Measurements from ENCODE around the gene PSRC1. TPM values are rescaled to one million over a fixed set of nuclear protein-coding genes. Genes with fewer than 3 reads are reported as not detected.

Gene PSRC1
- total RNA-seq, 3 donors from 2014 or later: 4.2 to 5.9 (median 4.3) TPM

DNA sequence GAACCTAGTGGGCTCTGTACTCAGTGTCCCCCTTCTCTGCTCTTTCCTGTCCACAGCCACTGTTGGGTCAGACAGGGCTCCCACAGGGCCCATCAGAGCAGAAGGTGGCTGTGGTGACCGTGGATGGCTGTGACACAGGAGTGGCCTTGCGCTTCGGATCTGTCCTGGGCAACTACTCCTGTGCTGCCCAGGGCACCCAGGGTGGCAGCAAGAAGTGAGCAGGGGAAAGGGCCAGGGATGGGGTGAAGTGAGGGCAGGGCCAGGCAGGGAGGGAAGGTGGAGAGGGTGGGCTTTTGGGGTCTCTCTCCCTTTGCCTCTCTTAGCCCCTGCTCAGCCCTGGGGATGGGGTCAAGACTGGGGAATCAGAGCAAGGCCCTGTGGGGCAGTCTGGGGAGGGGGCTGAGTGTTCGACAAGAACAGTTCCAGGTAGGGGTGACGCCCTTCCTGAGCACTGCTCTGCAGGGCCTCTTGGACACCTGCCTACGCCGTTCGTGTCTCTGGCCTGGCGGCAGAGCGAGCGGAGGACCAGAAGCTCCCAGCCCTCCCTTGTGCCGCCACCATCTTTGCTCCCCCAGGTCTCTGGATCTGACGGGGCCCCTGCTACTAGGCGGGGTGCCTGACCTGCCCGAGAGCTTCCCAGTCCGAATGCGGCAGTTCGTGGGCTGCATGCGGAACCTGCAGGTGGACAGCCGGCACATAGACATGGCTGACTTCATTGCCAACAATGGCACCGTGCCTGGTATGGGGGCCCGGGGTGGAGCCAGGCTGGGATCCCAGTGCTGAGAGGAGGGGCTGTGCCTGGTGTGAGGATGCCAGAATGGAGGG lies 20.5 kb downstream of the PSRC1 start:
- TF ChIP-seq POLR2A (IDR thresholded peaks at IDR 0.05) (no peak), POLR2AphosphoS5 (IDR thresholded peaks at IDR 0.05) (no peak)
- TF ChIP-seq, protein P1, sequence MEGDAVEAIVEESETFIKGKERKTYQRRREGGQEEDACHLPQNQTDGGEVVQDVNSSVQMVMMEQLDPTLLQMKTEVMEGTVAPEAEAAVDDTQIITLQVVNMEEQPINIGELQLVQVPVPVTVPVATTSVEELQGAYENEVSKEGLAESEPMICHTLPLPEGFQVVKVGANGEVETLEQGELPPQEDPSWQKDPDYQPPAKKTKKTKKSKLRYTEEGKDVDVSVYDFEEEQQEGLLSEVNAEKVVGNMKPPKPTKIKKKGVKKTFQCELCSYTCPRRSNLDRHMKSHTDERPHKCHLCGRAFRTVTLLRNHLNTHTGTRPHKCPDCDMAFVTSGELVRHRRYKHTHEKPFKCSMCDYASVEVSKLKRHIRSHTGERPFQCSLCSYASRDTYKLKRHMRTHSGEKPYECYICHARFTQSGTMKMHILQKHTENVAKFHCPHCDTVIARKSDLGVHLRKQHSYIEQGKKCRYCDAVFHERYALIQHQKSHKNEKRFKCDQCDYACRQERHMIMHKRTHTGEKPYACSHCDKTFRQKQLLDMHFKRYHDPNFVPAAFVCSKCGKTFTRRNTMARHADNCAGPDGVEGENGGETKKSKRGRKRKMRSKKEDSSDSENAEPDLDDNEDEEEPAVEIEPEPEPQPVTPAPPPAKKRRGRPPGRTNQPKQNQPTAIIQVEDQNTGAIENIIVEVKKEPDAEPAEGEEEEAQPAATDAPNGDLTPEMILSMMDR (IDR thresholded peaks at IDR 0.05): no peak
- no peaks in the 10 kb centered on the region for H3K4me1 ChIP-seq
- no peaks in the 10 kb centered on the region for H3K36me3 ChIP-seq
- intact Hi-C loops (cut with DNase I; ENCODE audit: low total_unique reads): loop anchor here (10.0 kb wide), 1 partner anchor 142 kb away; no protein-coding TSS in a partner anchor
- H3K4me3 ChIP-seq: no peak overlapping the region
- no peaks in the 10 kb centered on the region for H3K27me3 ChIP-seq
- no peak for DNase-seq (ENCODE audit: low spot score in 2 of 2)
- no peaks in the 10 kb centered on the region for H3K9me3 ChIP-seq
- H3K27ac ChIP-seq: peak overlapping the region; percentile 77 to 83

DNA sequence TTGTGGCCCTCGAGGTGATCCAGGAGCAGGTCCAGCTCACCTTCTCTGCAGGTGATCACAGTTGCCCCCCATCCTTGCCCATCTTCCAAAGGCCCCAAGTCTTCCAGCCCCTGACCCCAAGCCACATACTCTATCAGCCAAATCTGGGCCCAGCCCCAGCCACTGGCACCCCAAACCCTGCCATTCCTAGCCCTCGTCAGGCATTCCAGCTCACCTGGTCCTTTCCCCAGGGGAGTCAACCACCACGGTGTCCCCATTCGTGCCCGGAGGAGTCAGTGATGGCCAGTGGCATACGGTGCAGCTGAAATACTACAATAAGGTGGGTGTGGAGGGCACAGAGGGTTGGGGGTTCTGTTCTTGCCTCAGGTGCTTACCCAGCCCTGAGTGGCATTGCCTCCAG lies 21.4 kb downstream of the PSRC1 start:
- no peak for DNase-seq (ENCODE audit: low spot score in 2 of 2)
- no peak overlapping the region for H3K4me3 ChIP-seq
- no peaks in the 10 kb centered on the region for H3K9me3 ChIP-seq
- no peaks in the 10 kb centered on the region for H3K27me3 ChIP-seq
- no peak overlapping the region for H3K27ac ChIP-seq
- no peaks in the 10 kb centered on the region for H3K4me1 ChIP-seq
- TF ChIP-seq POLR2A (IDR thresholded peaks at IDR 0.05): no peak
- intact Hi-C loops (cut with DNase I; ENCODE audit: low total_unique reads): loop anchor here (10.0 kb wide), 1 partner anchor 143 kb away; no protein-coding TSS in a partner anchor
- no peaks in the 10 kb centered on the region for H3K36me3 ChIP-seq

DNA sequence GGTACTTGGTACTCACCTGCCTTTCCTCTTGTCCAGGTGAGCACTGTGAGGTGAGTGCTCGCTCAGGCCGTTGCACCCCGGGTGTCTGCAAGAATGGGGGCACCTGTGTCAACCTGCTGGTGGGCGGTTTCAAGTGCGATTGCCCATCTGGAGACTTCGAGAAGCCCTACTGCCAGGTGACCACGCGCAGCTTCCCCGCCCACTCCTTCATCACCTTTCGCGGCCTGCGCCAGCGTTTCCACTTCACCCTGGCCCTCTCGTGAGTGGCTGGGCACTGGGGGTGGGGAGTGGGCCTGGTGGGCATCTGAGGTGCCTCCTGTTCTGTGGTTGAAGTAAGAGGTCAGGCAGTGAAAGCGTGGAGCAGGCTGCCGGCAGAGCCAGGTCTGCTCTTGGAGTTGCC lies 21.9 kb downstream of the PSRC1 start:
- TF ChIP-seq POLR2A (IDR thresholded peaks at IDR 0.05) (no peak), POLR2AphosphoS5 (IDR thresholded peaks at IDR 0.05) (no peak)
- TF ChIP-seq, protein P1 (IDR thresholded peaks at IDR 0.05): no peak
- Histone ChIP-seq H3K4me1 (no peaks in the 10 kb centered on the region), H3K9me3 (no peaks in the 10 kb centered on the region), H3K4me3 (no peak overlapping the region), H3K27me3 (no peaks in the 10 kb centered on the region), H3K36me3 (no peaks in the 10 kb centered on the region), H3K27ac (no peak overlapping the region)
- intact Hi-C loops (cut with DNase I; ENCODE audit: low total_unique reads): loop anchor here (10.0 kb wide), 1 partner anchor 144 kb away; no protein-coding TSS in a partner anchor
- DNase-seq (ENCODE audit: low spot score in 2 of 2): no peak

DNA sequence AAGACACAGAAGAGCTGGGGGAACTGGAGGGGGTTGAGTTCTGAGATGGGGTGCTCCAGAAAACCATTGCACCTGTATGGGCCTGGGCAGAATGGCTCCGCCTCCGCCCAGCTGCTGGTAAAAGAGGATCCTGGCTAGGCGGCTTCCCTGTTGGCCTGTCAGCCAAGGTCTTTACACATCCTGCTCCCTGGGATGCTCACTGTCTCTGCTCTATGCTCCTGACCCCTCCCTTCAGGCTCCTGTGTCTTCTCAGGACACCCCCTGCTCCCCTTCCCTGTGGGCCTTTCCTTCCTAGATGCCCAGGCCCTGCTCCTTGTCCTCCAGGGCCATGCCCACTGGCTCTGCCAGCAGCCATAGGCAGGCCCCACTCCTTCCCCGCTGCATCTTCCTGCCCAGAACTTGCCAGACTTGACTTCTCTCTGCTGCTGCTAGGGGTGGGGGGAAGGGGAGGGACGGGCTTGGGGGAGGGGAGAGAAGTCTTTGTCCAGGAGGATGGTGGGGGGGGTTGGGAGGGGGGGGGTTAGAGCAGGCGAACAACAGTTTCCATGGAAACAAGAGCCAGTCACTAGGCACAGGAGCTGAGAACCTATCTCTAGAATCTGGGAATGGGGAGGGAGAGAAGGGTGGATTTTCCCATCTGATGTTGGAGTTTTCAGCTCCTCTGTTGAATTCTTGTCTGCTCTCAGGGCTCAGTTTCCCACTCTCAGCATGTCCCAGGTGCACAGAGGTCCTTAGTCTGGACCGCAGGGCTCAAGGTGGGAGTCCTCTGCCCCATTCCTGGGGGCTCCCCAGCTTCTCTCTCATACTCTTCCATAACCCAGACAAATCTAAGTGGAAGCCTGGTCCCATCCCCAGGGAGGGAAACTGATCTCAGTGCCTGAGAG lies 23.0 kb downstream of the PSRC1 start:
- no peak for TF ChIP-seq POLR2AphosphoS5 (IDR thresholded peaks at IDR 0.05)
- TF ChIP-seq, protein P1 (IDR thresholded peaks at IDR 0.05): no peak
- no peak for TF ChIP-seq POLR2A (IDR thresholded peaks at IDR 0.05)
- no peak for DNase-seq (ENCODE audit: low spot score in 2 of 2)
- Histone ChIP-seq H3K4me1 (no peaks in the 10 kb centered on the region), H3K4me3 (no peak overlapping the region), H3K27me3 (no peaks in the 10 kb centered on the region), H3K9me3 (no peaks in the 10 kb centered on the region), H3K36me3 (no peaks in the 10 kb centered on the region), H3K27ac (no peak overlapping the region)
- intact Hi-C loops (cut with DNase I; ENCODE audit: low total_unique reads): loop anchor here (10.0 kb wide), 1 partner anchor 145 kb away; no protein-coding TSS in a partner anchor

DNA sequence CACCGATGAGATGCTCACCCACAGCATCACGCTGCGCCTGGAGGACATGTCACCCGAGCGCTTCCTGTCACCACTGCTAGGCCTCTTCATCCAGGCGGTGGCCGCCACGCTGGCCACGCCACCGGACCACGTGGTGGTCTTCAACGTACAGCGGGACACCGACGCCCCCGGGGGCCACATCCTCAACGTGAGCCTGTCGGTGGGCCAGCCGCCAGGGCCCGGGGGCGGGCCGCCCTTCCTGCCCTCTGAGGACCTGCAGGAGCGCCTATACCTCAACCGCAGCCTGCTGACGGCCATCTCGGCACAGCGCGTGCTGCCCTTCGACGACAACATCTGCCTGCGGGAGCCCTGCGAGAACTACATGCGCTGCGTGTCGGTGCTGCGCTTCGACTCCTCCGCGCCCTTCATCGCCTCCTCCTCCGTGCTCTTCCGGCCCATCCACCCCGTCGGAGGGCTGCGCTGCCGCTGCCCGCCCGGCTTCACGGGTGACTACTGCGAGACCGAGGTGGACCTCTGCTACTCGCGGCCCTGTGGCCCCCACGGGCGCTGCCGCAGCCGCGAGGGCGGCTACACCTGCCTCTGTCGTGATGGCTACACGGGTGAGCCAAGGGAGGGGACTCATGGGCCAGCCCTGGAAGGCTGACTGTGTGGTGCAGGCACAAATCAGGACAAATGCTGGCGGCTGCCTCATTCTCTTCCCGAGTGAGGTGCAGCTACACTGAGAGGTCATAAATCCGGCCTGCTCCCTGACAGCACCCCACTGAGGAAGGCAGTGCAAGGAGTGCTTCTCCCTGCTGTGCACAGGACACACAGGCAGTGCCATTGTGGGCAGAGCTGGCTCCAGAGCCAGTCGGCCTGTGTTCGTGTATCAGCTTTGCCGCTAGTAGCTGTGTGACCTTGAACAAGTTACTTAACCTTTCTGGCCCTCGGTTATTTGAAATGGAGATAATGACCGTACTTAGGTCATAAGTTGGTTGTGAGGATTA lies 24.2 kb downstream of the PSRC1 start:
- intact Hi-C loops (cut with DNase I; ENCODE audit: low total_unique reads): no loop called here
- H3K9me3 ChIP-seq: no peaks in the 10 kb centered on the region
- peak overlapping the region in 1 of 2 donors; percentile 68 for H3K27ac ChIP-seq
- peaks cover 3 to 9% of the 10 kb centered on the region in 2 donors for H3K4me1 ChIP-seq
- no peak overlapping the region for H3K4me3 ChIP-seq
- no peak for DNase-seq (ENCODE audit: low spot score in 2 of 2)
- no peaks in the 10 kb centered on the region for H3K27me3 ChIP-seq
- no peaks in the 10 kb centered on the region for H3K36me3 ChIP-seq
- TF ChIP-seq, protein P1 (IDR thresholded peaks at IDR 0.05): no peak
- TF ChIP-seq POLR2A (IDR thresholded peaks at IDR 0.05): no peak
- TF ChIP-seq POLR2AphosphoS5 (IDR thresholded peaks at IDR 0.05): no peak
